Epithelial cell of umbilical artery (primary cell): Measurements from ENCODE around the gene SKOR1. TPM values are rescaled to one million over a fixed set of nuclear protein-coding genes. Genes with fewer than 3 reads are reported as not detected.

ENCODE experiments used
- total RNA-seq: library from RNA; depleted of rRNA; stranded (reverse); fragments of >200 nt; gene quantifications from 2 replicates; pipeline ENCODE4 v1.2.3, GENCODE V29; 2014

Gene SKOR1
- total RNA-seq: under 0.01 TPM in 1 of 2 replicates, not detected in the other

GRCh38 chr15:67824976-67825880 lies at the start of gene SKOR1:
TSS of gene SKOR1 (plus strand) at chr15:67825509. CDS start at chr15:67825603, 94 bp downstream.

GRCh38 chr15:67839929-67840748 lies 14.8 kb downstream of the SKOR1 start, which contains the start of gene RNU6-1:
TSS of gene RNU6-1 (minus strand) at chr15:67840045.

Other genes starting within 250 kb of the SKOR1 start
- gene RNU6-1, start 14.5 kb downstream of the SKOR1 start, total RNA-seq: not detected in 2 replicates
- 6.7 and 10.1 TPM in 2 replicates for gene PIAS1, start 228.8 kb downstream of the SKOR1 start, total RNA-seq